HG03097 (cell line): ENCODE data around the gene AGTPBP1.
A peak's percentile ranks its signal among the peaks of the same experiment; 100 is the strongest.
"Not testable (repeated sequence)": the region's sequence is repeated elsewhere in the genome, so short reads cannot be mapped to it uniquely, and the experiment has no call there.

ENCODE experiments used
- ATAC-seq: cut with Tn5 transposase; IDR thresholded peaks from one replicate; pipeline ENCODE4 v1.9.1; 2021; ENCODE audit not compliant: unreplicated experiment, low FRiP score

AGTPBP1 gene

GRCh38 chr9:85741875-85742596, at the start of gene AGTPBP1:
Gene AGTPBP1 (minus strand): TSS chr9:85741954. CDS start chr9:85712533, 29,421 bp downstream.
- peak; percentile 72 for ATAC-seq

GRCh38 chr9:85786116-85786515, 44.4 kb upstream of the AGTPBP1 start:
- ATAC-seq = not testable (repeated sequence)

GRCh38 chr9:85773844-85774243, 32.1 kb upstream of the AGTPBP1 start:
- not testable (repeated sequence) for ATAC-seq

DNA sequence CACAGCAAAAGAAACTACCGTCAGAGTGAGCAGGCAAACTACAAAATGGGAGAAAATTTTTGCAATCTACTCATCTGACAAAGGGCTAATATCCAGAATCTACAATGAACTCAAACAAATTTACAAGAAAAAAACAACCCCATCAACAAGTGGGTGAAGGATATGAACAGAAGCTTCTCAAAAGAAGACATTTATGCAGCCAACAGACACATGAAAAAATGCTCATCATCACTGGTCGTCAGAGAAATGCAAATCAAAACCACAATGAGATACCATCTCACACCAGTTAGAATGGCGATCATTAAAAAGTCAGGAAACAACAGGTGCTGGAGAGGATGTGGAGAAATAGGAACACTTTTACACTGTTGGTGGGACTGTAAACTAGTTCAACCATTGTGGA, 20.0 kb upstream of the AGTPBP1 start:
- not testable (repeated sequence) for ATAC-seq

DNA sequence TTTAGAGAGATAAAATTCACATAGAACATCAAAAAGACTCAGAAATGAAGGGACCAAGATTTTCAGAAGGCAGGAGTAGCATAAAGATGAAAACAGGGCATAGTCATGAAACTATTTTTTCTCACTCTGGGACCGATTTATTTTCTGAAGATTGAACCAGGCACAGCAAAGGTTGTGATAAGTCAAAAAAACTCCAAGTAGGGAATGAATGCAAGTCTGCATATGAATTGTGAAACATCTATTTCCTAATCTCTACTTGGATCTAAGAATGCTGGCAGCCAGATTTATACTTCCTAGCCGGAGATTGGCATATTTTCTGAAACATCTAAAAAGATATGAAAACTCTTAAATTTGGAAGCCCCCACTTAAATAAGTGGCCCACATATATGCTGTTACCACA, 16.0 kb upstream of the AGTPBP1 start:
- not testable (repeated sequence) for ATAC-seq

GRCh38 chr9:85756216-85756615, 14.5 kb upstream of the AGTPBP1 start:
- not testable (repeated sequence) for ATAC-seq

DNA sequence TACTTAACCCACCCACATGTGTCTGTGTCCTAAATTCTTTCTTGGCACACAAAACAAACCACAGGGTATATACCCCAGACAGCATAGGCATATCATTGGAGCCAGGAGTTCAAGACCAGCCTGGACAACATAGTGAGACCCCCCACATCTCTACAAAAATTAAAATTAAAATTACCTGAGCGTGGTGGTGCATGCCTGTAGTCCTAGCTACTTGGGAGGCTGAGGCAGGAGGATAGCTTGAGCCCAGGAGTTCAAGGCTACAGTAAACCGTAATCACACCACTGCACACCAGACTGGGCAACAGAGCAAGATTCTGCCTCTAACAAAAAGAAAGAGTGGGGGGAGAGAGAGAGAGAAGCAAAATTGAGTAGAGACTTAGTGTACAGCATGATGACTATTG, 4.6 kb upstream of the AGTPBP1 start:
- no peak for ATAC-seq

DNA sequence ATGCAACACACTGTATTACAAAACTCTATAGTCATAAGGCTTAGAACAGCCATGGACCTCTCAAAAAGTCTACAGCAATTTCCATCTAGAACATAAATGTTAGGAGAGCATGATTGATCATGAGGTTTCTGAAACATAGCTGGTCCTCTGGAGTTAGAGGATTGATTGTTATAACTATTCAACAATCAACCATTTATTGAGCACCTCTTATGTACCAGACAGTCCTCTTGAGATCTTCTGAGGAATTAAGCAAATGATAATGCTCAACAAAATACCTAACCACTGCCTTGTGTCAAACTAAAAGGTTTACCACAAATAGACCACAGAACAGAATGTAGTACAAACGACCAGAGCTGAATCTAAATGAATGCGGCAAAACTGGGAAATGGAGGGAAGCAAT, 3.4 kb upstream of the AGTPBP1 start:
- no peak for ATAC-seq

- no peak for ATAC-seq
Measured at GRCh38 chr9:85744480-85744879, 2.7 kb upstream of the AGTPBP1 start.

GRCh38 chr9:85743275-85744128, 1.7 kb upstream of the AGTPBP1 start:
- no peak for ATAC-seq

GRCh38 chr9:85742597-85742936, 813 bp upstream of the AGTPBP1 start:
- no peak for ATAC-seq

- peak; percentile 43 for ATAC-seq
Measured at GRCh38 chr9:85741095-85741874, 469 bp downstream of the AGTPBP1 start.

DNA sequence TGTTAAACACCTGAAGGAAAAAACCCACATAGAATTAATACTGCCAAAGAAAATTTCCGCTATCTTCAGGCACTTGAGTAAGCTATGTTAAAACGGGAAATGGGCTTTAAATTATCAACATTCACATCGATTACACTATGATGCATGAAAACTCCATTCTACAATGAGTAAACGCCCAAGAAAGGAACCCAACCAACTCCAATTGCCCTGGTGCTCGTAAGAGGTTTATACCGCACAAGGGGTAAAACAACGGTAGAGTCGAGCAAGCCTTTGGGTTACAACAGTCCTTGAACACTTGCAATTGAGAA, 1.0 kb downstream of the AGTPBP1 start:
- no peak for ATAC-seq

DNA sequence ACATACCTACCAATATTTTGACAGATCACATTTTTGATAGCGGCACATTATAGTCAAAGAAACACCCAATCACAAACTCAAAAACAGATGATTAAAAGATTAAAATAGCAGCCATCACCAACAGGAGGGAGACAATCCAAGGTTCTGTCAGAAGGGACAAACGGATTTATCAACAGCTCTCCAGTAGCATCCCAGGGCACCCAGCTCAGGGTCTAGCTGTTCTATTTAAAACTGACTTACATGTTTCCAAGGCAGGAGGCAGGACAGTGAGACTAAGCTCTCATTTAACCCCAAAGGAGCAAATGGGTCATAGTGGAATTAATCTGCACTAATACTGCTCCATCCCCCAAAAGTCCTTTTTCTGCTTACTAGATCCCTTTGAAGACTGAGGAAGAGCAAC, 3.2 kb downstream of the AGTPBP1 start:
- no peak for ATAC-seq

DNA sequence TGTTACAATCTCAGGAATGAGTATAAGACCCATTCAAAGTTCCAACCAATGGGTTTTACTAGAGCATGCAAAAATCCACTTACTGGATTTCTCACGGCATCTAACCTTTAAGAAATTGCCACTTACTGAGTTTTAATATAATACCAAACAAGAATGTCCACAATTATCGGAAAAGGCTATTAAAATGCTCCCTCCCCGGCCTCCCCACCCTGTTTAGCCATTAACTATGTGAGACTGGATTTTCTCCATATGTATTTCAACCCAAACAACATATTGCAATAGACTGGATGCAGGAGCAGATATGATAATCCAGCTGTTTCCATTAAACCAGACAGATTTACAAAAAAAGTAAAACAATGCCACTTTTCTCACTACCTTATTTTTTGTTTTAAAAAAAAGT, 4.1 kb downstream of the AGTPBP1 start:
- ATAC-seq = no peak

GRCh38 chr9:85730916-85731630, 10.7 kb downstream of the AGTPBP1 start:
- ATAC-seq = no peak

DNA sequence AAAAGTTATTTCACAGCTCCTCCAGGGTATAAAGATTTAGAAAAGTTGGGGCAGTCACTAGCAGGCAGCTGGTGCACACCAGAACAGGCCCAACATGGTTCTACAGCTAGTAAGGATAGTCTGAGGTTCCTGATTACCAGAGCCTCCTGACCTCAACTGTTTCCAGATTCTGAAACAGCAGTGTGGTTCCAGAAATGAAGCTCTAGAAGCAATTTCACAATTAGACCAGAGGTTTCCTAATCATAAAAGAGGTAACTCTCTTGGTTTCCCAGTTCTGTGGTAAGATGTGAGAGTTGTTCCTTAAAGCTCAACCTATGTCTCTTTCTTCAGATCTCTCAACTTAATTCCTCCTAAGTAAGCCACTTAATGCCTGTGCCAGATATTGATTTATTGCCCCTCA, 11.9 kb downstream of the AGTPBP1 start:
- no peak for ATAC-seq

DNA sequence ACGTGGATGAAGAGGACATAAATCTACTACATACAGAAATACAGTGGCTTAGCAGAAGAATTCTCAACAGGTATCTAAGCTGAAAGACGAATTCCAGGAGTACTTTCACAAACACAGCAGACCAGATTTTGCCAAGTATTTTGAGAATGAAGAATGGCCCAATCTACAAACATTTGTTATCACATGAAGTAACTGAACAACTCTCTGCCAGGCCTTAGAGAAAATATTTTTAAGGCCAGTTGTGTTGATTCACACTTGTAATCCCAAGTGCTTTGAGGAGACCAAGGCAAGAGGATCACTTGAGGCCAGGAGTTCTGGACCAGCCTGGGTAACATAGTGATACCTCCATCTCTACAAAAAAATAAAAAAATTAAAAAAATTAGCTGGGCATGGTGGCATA, 14.3 kb downstream of the AGTPBP1 start:
- no peak for ATAC-seq

- no peak for ATAC-seq
Measured at GRCh38 chr9:85726737-85727136, 15.0 kb downstream of the AGTPBP1 start.

- ATAC-seq = no peak
Measured at GRCh38 chr9:85723215-85723614, 18.5 kb downstream of the AGTPBP1 start.

GRCh38 chr9:85719411-85719810, 22.3 kb downstream of the AGTPBP1 start:
- not testable (repeated sequence) for ATAC-seq
